Medulla oblongata (tissue), 1 donor: ENCODE measurements around the gene CHST11.
A peak's percentile ranks its signal among the peaks of the same experiment; 100 is the strongest.

Experiments used
- DNase-seq: peaks from one replicate; pipeline ENCODE4 v3.0.0-alpha.2; 2015; ENCODE audit errors: extremely low spot score

The CHST11 gene

DNA sequence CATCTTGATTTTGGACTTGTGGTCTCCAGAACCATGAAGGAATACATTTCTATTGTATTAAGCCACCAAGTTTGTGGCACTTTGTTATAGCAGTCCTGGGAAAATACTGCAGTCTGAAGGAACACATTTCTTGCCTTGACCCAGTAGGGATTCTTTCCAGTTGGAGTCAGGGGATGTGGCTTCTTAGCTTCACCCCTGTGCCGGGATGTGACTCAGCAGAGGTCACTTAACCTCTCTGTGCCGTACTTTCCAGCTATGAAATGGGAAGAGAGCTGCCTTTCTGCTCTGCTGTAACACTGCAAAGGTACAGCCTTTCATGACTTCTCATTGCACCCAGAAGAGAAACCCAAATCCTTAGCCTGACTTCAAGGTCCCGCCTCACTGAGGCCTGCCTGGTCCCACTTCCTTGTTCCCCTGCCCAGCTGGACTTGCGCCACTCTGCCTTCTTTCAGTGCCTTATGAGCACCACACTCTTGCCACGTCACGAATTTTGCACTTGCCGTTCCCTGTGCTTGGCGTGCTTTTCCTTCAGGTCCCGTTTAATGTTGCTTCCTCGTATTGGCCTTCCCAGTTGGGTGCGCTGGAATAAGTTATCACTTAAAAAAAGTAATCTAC lies 24.2 kb downstream of the CHST11 start:
- peak; percentile 64 for DNase-seq

DNA sequence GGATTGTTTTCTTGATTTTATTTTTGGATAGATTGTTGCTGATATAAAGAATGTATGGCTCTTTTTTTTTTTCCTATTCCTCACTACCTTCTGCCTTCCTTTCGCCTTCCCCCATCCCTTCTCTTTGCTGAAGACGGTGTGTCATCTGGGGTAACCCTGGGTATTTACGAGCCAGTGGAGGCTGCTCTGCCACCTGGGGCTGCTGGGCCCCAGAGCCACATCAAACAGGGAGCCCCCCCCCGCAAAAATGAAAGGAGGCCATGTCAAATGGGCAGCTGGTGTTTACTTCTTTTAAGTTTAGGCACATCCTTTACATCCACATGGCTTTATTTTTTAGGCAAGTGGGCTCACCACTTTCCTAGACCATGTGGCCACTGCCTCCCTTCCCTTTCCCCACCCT lies 25.4 kb downstream of the CHST11 start:
- DNase-seq: no peak

DNA sequence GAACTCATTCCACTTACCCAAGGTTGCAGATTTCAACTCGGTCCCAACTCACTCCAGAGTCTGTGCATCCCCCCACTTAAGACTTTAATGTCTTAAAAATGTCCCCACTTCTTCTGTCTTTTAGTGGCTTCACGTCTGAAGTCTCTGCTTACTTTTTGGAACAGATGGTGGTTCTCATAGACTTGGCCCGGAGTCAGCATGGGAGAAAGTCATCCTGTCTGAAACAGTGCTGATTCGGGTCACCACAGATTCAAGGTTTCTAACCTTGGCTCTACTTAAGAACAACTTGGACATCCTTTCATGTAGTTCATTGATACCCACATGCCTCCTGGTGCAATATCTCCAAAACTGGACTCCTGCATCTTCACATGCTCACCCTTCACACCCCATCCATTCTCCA lies 26.0 kb downstream of the CHST11 start:
- DNase-seq: no peak

DNA sequence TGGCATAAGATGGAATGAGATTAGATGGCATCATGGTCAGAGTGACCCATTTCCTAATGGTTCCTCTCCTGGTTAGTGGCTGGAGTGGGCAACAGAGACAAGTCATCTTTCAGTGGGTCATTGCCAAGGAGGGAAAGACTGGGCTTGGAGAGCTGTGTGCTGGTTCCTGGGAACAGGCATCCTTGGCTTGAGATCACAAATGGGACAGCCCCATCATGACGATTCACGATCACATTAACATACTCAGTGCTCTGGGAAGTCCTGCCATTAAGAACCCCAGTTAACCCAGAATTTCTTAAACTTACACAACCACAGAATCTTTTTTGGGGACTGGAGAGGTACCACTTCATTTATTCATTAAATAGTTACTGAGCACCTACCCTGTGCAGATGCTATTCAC lies 27.3 kb downstream of the CHST11 start:
- DNase-seq: no peak

DNA sequence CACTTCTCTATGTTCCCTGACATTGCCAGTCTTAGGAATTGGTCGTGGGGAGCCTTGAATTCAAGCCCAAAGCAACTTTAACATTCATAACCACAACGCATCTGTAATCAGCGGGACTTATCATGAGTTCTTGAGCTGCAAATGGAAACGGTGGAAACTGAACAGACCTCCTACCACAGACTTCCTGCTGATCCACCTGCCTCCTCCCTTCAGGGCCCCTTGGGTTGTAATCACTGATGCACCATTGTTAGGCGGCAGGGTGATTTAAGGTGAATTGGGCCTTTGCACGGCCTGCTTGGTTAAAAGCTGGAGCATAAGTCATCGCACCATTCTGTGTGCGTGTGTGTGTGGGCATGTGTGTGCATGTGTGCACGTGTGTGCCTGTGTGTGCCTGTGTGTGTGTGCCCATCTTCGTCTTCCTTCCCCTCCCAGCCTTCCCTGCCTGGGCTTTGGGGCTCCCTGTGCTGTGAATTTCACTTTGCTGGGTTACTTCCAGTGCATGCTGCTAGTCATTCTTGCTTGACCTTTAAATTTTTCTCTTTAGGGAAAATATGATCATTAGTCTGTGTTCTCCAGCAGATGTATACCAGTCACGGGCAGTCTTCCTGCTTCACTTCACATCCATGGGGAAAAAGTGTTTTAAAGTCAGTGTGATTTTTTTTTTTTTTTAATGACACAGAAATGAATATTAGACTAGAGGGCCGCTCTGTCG lies 29.1 kb downstream of the CHST11 start:
- DNase-seq: no peak

DNA sequence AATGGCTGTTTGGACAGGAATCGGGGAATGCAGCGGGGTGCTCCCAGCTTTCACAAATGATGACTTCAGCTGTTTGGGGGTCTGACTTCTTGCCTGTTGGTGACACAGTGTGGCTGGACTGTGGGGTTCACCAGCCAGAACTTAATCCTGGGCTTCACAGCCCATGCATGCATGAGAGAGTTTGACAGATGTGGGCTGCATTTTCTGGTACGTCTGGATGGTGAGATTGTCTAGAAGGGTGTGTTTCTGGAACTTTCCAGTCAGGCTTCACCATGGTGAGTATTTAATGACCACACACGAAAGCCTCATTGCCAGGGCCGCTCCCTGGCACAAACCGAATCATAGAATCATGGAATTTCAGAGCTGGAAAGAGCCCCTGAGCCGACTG lies 29.6 kb downstream of the CHST11 start:
- no peak for DNase-seq

DNA sequence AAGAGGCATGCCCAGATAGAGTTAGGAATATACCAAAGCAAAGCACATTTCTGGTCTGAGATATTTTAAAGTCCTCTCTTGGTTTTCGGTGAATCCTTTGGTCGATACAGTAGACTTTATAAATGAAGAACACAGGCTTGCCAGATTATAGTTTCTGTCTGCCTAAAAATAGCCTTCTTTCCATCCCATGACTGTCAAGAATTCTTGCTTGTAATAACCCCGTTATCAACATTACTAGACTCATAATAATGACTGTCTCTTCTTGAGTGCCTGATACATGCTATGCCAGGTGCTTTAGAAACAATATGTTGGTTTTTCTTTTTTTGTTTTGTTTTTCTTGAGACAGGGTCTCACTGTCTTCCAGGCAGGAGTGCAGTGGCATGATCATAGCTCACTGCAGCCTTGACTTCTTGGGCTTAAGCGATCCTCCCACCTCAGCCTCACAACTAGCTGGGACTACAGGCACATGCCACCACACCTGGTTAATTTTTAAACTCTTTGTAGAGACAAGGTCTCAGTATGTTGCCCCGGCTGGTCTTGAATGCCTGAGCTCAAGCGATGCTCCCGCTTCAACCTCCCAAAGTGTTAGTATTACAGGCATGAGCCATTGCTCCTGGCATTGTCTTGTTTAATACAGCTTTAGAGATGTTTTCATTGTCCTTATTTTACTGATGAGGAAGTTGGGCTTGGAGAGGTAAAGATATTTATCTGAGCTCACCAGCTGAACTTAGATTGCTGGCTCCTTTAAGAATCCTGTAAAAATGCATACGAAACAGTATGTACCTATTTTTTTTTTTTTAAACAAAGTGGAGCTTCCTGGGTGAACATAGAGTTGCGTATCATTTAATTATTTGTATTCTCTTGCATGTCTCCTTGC lies 30.4 kb downstream of the CHST11 start:
- DNase-seq: peak; percentile 24

DNA sequence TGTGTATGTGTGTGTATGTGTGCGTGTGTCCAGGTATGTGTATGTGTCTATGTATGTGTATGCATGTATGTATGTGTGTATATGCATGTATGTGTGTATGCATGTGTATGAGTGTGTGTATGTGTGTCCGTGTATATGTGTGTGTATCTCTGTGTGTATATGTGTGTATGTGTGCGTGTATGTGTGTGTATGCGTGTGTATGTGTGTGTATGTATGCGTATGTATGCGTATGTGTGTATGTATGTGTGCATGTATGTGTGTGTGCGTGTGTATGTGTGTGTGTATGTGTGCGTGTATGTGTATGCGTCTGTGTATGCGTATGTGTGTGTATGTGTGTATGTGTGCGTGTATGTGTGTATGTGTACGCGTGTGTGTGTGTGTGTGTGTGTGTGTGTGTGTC lies 31.6 kb downstream of the CHST11 start:
- DNase-seq: no peak

DNA sequence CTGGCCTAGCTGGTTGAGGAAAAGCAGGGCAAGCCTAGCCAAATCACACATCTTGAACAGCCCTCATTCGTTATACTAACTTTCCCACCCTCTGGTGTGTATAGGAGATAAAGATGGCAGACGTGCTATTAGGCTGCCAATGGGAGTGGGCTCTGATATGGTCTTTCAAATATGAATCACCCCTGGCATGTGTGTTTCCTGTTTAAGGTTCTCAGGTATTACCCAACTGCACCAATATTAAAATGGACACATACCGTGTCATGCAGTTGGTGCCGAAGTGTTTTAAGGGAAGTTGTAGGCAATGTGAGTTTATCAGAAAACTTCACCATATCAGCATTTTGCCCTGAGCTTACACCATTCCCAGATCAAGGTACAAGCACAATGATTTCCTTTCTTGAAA lies 33.4 kb downstream of the CHST11 start:
- DNase-seq: no peak

DNA sequence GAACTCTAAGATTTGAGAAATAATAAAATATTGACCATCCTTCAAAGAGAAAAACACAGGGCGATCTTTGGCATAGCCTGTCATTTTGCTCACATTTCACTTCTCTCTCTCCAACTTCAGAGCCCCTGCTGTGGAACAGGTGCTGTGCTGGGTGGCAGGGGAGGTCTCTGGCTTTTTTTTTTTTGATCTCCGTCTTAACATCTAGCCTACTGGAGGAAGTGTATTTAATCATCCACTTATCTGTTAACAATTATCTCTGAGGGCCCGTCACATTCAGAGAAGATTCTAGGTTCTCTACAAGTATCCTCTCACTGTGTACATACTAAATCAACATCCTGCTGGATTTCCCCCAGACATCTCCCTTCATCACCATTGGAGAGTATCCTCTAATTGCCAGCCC lies 34.1 kb downstream of the CHST11 start:
- DNase-seq: no peak

DNA sequence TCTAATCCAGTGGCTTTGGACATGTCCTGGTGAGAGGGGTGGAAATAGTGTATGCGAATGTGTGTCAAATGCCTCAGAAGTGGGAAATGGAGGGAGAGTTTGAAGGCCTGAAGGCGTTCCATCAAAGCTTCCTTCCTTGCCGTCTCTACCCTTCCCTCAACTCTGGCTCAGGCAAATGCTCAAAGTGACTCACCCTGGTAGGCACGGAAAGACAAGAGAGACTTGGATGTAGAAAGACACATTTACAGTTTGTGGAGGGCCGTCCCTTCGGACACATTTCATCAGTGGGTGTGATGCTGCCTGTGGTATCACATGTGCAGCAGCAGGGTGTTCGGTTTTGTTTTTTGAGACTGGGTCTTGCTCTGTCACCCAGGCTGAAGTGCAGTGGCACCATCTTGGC lies 36.7 kb downstream of the CHST11 start:
- no peak for DNase-seq

DNA sequence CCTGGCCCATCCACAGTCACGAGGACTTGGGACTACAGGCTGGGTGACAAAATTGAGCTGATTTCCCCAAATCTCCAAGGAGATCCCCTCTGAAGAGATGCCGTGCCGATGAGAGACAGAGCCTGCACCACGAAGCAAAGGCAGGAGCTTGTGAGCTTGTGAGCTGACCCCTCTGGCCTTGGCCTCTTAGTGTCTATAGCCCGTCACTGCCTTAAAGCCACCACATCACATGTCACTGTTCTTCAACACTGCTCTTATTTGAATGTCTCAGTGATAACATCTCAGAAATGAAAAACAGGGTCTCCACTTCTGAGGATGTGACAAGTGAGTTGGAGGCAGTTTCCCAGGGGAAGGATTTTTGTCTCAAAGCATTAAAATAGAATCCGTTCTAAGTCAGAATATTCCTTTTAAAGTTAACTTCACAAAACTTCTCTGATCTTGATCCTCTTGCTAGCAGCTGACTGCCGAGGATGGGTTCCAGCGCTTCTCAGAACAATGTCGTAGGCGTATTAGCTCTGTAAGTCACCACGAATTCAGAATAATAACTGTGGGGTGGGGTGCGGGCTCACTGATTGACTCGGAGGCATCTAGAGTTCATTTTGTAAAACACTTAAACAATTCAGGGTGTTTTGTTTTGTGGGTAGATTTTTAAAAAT lies 37.5 kb downstream of the CHST11 start:
- no peak for DNase-seq

DNA sequence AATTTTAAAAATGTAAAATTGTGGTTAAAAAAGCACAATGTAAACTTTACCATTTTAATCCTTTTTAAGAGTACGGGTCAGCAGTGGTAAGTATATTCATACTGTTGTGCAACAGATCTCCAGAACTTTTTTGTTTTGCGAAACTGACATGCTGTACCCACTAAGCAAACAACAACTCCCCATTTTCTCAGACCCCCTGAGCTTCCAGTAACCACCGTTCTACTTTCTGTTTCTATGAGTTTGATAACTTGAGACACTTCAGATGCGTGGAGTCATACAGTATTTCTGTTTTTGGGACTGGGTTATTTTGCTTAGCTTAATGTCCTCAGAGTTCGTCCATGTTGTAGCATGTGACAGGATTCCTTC lies 38.0 kb downstream of the CHST11 start:
- no peak for DNase-seq

DNA sequence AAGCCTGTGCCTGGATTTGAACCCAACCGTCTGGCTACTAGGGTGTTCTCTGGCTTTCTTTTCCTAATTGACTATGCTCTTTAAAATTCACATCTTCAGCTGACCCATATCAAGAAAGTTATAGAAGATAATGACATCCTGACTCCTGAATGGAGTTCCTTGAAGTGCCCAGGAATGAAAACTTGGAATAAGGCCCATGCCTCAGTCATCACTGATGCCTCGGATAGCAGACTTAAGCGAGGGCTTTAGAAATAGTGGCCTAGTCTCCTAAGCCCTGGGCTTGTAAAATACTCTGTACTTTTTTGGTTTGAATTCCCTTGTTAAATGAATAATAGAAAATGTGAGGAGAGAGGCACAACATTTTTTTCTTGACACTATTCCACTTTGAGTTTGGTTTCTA lies 39.0 kb downstream of the CHST11 start:
- DNase-seq: no peak

DNA sequence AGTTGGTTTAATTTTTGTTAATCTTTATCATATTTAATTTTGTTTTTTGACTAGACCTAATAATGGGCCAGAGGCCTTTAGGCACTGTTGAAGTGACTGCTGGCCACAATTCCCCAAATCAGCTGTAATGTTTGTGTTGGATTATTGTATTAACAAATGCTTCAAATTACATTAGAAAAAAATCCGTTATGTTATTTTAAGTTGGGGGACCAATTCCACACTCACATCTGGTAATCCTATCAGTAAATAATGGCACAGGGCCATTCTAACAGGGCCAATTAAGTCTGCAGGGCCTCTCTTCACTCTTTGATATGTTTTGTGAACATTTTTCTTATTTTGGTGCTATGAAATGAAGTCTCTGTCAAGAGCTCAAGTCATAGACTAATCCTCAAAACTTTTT lies 39.6 kb downstream of the CHST11 start:
- no peak for DNase-seq

DNA sequence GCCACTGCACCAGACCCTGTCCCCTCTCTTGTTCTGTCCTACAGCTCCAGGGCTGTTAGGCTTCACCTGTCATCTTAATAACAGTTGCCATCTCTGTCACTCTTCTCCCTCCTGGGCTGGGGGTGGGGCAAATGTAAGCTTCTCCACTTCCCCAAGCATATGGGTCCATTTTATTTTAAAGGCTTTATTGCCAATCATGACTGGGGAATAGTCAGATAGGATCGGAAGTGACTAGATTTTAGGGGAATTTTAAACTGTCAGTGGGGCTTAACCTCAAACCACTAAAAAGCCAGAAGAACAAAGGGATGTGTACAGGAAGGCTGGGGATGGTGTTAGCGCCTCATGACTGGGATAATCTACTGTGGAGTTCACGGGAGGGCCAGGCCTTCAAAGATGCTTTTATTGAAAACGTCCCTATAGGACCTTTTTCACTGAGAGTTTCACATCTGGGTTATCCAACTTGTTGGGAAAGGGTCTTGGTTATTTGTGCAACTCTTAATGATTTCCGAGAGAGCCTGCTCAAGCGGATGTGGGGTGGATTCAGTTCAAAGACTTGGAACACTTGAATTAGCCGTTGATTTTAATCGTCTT lies 41.6 kb downstream of the CHST11 start:
- no peak for DNase-seq

DNA sequence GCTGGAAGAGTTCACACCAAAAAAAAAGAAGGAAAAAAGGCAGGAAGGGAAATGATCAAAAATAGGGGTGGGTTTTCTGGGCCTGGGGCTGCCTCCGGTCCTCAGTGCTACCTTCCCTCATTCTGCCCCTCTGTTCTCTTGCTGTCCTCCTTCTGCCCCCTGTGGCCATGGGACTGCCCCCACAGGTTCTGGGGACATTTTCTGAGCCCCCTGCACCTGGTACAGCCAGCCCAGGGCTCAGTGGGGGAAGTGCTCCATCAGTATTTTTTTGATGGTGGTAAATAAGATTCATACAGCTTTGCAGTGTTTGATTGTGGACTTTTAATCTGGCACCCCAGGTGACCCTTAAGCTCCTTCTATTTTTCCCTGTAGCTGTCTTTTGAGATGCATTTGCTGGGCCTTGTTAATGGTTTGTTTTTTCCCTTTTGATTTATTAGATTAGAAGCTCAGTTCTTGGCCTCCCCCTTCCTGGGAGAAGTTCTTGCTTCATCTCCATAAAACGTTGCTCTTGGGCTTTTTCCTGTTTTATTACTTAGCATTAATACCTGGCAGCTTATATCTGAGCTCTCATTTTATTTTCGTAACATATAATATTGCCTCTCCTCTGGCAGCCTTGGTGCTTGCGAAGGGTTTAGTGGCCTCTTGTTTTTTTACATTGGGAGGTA lies 43.1 kb downstream of the CHST11 start:
- DNase-seq: no peak

DNA sequence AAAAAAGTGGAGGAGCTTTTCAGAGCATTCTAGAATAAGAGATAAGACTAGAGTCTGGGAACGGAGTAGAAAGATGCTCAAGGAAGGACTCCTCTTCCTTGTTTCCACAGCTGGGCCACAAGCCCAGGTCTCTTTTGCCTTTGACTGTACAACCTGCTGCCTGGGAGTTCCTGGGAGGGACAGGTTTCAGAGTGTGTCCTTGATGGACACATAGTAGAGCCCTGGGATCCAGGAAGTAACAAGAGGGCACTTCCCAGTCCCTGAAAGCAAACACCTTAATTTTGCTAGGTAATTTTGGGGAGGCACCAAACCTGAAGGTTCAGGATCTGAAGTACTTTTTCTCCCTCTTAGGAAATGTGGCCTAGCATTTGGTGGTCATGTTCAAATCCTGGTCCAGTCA lies 44.4 kb downstream of the CHST11 start:
- no peak for DNase-seq

DNA sequence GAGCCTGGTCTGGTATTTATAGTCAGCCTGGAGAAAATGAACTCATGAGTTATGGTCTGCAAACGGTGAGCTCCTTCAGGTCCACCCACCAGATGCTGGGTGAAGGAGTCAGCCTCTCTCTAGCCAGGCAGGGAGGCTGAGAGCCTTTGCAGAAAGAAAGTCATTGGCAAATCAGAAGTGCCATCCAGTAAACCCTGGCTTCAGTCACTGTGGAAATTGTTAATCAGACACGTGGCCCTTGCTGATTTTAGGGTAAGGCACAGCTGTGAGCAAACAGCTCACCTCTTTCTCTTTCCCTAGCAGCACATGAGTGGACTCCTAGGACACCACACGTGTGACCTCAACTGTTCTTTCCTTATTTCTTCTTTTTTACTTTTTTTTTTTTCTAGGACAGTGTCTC lies 44.9 kb downstream of the CHST11 start:
- no peak for DNase-seq

DNA sequence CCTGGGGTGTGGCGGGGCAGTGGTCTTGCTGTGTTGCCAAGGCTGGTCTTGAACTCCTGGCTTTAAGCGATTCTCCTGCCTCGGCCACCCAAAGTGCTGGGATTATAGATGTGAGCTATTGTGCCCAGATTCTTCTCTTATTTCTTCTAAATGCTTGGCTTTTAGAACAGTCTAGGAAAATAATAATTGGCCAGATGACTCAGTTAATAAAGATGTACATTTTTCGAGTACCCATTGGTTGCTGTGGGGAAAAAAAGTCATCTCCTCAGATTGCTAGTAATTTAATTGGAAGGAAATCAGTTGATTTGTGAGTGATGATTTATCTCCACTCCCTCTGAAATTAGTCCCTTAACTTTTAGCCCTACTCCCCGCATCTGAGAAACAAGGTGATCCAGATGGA lies 45.5 kb downstream of the CHST11 start:
- DNase-seq: no peak

DNA sequence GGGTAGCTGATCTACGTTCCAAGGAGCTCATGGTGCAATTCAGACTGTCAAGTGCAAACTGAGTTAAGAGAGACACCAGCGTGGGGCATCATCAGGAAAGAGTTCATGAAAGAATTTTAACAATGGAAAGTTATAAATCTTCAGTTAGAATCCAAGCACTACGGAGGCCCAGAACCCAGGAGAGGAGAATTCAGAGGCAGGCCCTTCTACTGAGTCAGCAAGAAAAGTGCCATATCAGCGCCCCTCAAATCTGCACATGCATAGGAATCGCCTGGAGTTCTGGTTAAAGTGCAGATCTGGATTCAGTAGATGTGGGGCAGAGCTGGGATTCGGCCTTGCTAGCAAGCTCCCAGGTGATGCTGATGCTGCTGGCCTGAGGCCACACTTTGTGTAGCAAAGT lies 45.9 kb downstream of the CHST11 start:
- no peak for DNase-seq

DNA sequence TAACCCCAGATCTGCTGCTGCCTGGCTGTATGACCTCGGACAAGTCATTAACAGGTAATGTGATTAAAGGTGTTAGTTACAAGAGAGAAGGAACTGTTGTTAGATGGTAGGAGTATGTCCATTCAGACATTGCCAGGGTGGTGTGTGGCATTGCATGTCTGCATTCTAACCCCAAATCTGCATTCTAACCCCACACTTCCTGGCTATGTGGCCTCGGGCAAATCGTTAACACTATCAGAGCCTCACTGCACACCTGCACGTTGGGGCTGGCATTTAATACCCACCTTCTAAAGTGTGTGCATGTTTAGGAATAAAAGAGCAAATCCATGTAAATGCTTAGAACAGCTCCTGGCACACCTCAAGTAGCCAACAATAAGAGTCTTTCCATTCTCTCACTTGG lies 46.4 kb downstream of the CHST11 start:
- DNase-seq: no peak
